ENCODE results near the gene EFHB.

EFHB gene

DNA sequence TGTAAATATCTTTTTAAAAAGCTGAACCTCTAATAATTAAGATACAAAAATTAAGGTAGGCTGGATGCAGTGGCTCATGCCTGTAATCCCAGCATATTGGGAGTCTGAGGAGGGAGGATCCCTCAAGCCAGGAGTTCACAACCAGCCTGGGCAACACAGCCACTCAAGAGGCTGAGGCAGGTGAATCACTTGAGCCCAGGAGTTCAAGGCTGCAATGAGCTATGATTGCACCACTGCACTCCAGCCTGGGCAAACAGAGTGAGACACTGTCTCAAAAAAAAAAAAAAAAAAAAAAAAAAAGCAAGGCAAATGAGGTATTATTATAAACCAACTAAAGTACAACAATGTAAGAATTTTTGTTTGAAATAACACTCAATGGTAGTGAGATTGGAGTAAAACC is 47.6 kb downstream of the EFHB start (continued):
- TF ChIP-seq, protein P1, sequence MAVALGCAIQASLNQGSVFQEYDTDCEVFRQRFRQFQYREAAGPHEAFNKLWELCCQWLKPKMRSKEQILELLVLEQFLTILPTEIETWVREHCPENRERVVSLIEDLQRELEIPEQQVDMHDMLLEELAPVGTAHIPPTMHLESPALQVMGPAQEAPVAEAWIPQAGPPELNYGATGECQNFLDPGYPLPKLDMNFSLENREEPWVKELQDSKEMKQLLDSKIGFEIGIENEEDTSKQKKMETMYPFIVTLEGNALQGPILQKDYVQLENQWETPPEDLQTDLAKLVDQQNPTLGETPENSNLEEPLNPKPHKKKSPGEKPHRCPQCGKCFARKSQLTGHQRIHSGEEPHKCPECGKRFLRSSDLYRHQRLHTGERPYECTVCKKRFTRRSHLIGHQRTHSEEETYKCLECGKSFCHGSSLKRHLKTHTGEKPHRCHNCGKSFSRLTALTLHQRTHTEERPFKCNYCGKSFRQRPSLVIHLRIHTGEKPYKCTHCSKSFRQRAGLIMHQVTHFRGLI (tag by site-specific recombination; IDR thresholded peaks at IDR 0.05): no peak
- no peak for TF ChIP-seq ZNF792 (tag by site-specific recombination; IDR thresholded peaks at IDR 0.05)
- no peak for TF ChIP-seq ZNF221 (tag by site-specific recombination; IDR thresholded peaks at IDR 0.05; ENCODE audit: borderline replicate concordance)
- TF ChIP-seq GLI2 (tag by site-specific recombination; IDR thresholded peaks at IDR 0.05; ENCODE audit: borderline replicate concordance, low read depth): no peak
- TF ChIP-seq, protein P2, sequence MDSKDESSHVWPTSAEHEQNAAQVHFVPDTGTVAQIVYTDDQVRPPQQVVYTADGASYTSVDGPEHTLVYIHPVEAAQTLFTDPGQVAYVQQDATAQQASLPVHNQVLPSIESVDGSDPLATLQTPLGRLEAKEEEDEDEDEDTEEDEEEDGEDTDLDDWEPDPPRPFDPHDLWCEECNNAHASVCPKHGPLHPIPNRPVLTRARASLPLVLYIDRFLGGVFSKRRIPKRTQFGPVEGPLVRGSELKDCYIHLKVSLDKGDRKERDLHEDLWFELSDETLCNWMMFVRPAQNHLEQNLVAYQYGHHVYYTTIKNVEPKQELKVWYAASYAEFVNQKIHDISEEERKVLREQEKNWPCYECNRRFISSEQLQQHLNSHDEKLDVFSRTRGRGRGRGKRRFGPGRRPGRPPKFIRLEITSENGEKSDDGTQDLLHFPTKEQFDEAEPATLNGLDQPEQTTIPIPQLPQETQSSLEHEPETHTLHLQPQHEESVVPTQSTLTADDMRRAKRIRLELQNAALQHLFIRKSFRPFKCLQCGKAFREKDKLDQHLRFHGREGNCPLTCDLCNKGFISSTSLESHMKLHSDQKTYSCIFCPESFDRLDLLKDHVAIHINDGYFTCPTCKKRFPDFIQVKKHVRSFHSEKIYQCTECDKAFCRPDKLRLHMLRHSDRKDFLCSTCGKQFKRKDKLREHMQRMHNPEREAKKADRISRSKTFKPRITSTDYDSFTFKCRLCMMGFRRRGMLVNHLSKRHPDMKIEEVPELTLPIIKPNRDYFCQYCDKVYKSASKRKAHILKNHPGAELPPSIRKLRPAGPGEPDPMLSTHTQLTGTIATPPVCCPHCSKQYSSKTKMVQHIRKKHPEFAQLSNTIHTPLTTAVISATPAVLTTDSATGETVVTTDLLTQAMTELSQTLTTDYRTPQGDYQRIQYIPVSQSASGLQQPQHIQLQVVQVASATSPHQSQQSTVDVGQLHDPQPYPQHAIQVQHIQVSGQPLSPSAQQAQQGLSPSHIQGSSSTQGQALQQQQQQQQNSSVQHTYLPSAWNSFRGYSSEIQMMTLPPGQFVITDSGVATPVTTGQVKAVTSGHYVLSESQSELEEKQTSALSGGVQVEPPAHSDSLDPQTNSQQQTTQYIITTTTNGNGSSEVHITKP (tag by site-specific recombination; IDR thresholded peaks at IDR 0.05): no peak
- no peak for TF ChIP-seq ZNF112 (tag by site-specific recombination; IDR thresholded peaks at IDR 0.05)

DNA sequence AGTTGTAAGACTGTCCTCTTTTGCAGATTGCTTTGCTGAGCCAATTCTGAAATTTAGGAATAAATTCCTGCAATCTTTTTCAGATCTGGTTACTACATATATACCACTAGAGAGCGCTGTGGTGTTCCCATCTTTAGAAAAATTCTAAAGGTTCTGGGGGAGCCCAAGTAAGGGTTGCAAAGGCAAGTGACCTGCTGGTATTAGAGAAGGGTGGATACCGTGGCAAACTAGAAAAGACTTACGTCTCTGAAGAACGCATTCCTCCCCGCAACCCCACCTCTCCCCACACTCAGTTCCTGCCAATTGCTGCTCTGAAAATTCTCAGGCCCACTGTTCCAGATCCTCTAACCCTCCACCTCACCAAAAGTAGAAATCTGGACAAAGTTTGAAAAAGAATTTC is 48.5 kb downstream of the EFHB start:
- H3K36me3 ChIP-seq (ENCODE audit: control insufficient read depth in 2 of 2, insufficient read depth in 1 of 2, low read length in 2 of 2): no peaks in the 10 kb centered on the region
- H3K4me1 ChIP-seq (ENCODE audit: control insufficient read depth, insufficient read depth, low read length): peaks cover 11% of the 10 kb centered on the region
- CTCF ChIA-PET: interaction anchor here (0.6 to 2.2 kb wide), 10 partner anchors 8 to 371 kb away, joined by 3 to 7 read pairs (median 4); no protein-coding TSS in a partner anchor
- H3K9me3 ChIP-seq (ENCODE audit: control insufficient read depth, insufficient read depth, low read depth, low read length): no peaks in the 10 kb centered on the region
- H3K4me3 ChIP-seq (ENCODE audit: low read depth, low read length): no peak overlapping the region
- POLR2A ChIA-PET: no interaction called here
- TF ChIP-seq ZNF654 (tag by site-specific recombination; IDR thresholded peaks at IDR 0.05; ENCODE audit: low read depth): peak; percentile 78
- TF ChIP-seq FEZF1 (tag by site-specific recombination; IDR thresholded peaks at IDR 0.05): no peak
- TF ChIP-seq ZNF121 (tag by site-specific recombination; IDR thresholded peaks at IDR 0.05): peak; percentile 64
- no peak for TF ChIP-seq ZNF501 (tag by site-specific recombination; IDR thresholded peaks at IDR 0.05)
- TF ChIP-seq GLI2 (tag by site-specific recombination; IDR thresholded peaks at IDR 0.05; ENCODE audit: borderline replicate concordance, low read depth): no peak
- no peak for TF ChIP-seq IKZF3 (tag by site-specific recombination; IDR thresholded peaks at IDR 0.05)
- TF ChIP-seq, protein P2 (tag by site-specific recombination; IDR thresholded peaks at IDR 0.05): 0 out of 2 replicates have a peak, but pooled peaks have one; percentile 22
- H3K27ac ChIP-seq (ENCODE audit: extremely low read depth, low read depth, low read length): no peak overlapping the region

DNA sequence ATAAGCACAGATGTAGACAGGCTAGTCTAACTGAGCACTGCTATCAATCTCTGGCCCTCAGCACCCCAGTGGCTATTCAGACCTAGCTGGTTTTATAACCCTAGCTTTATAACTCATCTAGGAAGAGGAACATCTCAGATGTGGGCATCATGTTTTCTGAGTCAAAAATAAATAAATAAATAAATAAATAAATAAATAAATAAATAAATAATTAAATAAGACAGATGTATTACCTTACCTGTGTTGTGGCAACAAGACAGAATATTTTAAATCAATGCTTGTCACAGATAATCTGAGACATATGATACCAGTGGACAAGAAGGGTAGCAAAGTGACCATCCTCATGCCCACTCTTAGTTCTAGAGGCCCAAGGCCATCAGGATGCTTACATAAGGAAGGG is 52.2 kb downstream of the EFHB start:
- no peaks in the 10 kb centered on the region for H3K4me1 ChIP-seq (ENCODE audit: control insufficient read depth, insufficient read depth, low read length)
- no peaks in the 10 kb centered on the region for H3K9me3 ChIP-seq (ENCODE audit: control insufficient read depth, insufficient read depth, low read depth, low read length)
- H3K4me3 ChIP-seq (ENCODE audit: low read depth, low read length): no peak overlapping the region
- no peaks in the 10 kb centered on the region for H3K36me3 ChIP-seq (ENCODE audit: control insufficient read depth in 2 of 2, insufficient read depth in 1 of 2, low read length in 2 of 2)
- H3K27ac ChIP-seq (ENCODE audit: extremely low read depth, low read depth, low read length): no peak overlapping the region
- ChIA-PET CTCF (no interaction called here), POLR2A (no interaction called here)
- peak; percentile 54 for TF ChIP-seq ZNF529 (tag by site-specific recombination; IDR thresholded peaks at IDR 0.05; ENCODE audit: insufficient replicate concordance)
- no peak for TF ChIP-seq ZNF221 (tag by site-specific recombination; IDR thresholded peaks at IDR 0.05; ENCODE audit: borderline replicate concordance)
- TF ChIP-seq ZNF561 (tag by site-specific recombination; IDR thresholded peaks at IDR 0.05; ENCODE audit: borderline replicate concordance): no peak
- TF ChIP-seq ZNF426 (tag by site-specific recombination; IDR thresholded peaks at IDR 0.05): peak; percentile 95
- TF ChIP-seq ZNF433 (tag by site-specific recombination; IDR thresholded peaks at IDR 0.05; ENCODE audit: low read depth): peak; percentile 70; the same call in 1 of the 2 replicates
- no peak for TF ChIP-seq ZNF701 (tag by site-specific recombination; IDR thresholded peaks at IDR 0.05)
- TF ChIP-seq ZNF341 (tag by site-specific recombination; IDR thresholded peaks at IDR 0.05; ENCODE audit: low read depth): peak; percentile 35; the same call in 1 of the 2 replicates
- TF ChIP-seq ZBTB21 (tag by site-specific recombination; IDR thresholded peaks at IDR 0.05): 0 out of 2 replicates have a peak, but pooled peaks have one; percentile 44
- 0 out of 2 replicates have a peak, but pooled peaks have one; percentile 45 for TF ChIP-seq ZXDB (tag by site-specific recombination; IDR thresholded peaks at IDR 0.05)
- TF ChIP-seq ZSCAN23 (tag by site-specific recombination; IDR thresholded peaks at IDR 0.05): no peak
- TF ChIP-seq ZNF626 (tag by site-specific recombination; IDR thresholded peaks at IDR 0.05): no peak
- no peak for TF ChIP-seq ZNF37A (tag by site-specific recombination; IDR thresholded peaks at IDR 0.05)
- TF ChIP-seq ZNF571 (tag by site-specific recombination; IDR thresholded peaks at IDR 0.05): no peak
- TF ChIP-seq ZNF558 (tag by site-specific recombination; IDR thresholded peaks at IDR 0.05): peak; percentile 81
- no peak for TF ChIP-seq ZNF175 (tag by site-specific recombination; IDR thresholded peaks at IDR 0.05)
- TF ChIP-seq GLI2 (tag by site-specific recombination; IDR thresholded peaks at IDR 0.05; ENCODE audit: borderline replicate concordance, low read depth): peak; percentile 18; the same call in 1 of the 2 replicates

Data from HEK293 (cell line).